Myocyte (in vitro differentiated cells): ENCODE results near the gene TMEM54. TPM values are rescaled to one million over a fixed set of nuclear protein-coding genes. Genes with fewer than 3 reads are reported as not detected.
"Not testable (repeated sequence)": the region's sequence is repeated elsewhere in the genome, so short reads cannot be mapped to it uniquely, and the experiment has no call there.

Experiments
- DNase-seq: peaks from one replicate; pipeline ENCODE4 v3.0.0-alpha.2; 2012; ENCODE audit warnings: low read depth
- total RNA-seq: library from RNA; depleted of rRNA; stranded (reverse); fragments of >200 nt; gene quantifications from 2 replicates; pipeline ENCODE4 v1.2.3, GENCODE V29; 2014

Gene TMEM54
- total RNA-seq, 1 donor from 2014 or later: 44.2 TPM

DNA sequence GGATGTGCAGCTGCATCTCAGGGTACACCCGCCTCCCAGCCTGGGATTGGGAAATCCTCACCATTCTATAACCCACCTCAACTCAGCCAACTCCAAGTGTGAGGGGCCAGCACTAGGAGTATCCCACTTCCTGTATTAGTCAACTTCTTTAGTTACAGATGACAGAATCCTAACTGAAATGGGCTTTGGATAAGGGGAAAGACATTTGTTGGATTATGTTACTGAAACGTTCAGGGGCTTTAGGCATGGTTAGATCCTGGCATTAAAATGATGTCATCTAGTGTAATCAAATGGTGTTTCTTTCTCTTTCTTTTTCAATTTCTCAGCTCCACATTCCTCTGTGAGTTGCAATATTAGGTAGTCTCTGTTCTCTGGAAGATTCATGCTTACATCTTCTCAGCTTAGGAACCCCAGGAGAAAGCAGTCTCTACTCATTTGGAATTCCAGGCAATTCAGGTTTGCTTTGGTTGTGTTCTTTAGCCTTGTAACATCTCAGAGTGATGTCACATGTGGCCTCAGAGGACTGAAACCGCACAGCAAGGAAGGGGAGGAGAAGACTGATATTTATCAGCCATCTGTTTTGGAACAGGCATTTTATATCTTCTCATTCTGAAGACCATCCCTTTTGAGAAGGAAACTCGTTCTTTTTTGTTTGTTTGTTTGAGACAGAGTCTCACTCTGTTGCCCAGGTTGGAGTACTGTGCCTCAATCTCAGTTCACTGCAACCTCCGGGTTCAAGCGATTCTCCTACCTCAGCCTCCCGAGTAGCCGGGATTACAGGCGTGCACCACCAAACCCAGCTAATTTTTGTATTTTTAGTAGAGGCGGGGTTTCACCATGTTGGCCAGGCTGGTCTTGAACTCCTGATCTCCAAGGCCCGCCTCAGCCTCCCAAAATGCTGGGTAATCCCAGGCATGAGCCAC lies 18.9 kb upstream of the TMEM54 start:
- peak; percentile 44 for DNase-seq

- DNase-seq: no peak
Measured at GRCh38 chr1:32918179-32918578, 17.0 kb upstream of the TMEM54 start.

- DNase-seq: no peak
Measured at GRCh38 chr1:32917521-32917920, 16.3 kb upstream of the TMEM54 start.

DNA sequence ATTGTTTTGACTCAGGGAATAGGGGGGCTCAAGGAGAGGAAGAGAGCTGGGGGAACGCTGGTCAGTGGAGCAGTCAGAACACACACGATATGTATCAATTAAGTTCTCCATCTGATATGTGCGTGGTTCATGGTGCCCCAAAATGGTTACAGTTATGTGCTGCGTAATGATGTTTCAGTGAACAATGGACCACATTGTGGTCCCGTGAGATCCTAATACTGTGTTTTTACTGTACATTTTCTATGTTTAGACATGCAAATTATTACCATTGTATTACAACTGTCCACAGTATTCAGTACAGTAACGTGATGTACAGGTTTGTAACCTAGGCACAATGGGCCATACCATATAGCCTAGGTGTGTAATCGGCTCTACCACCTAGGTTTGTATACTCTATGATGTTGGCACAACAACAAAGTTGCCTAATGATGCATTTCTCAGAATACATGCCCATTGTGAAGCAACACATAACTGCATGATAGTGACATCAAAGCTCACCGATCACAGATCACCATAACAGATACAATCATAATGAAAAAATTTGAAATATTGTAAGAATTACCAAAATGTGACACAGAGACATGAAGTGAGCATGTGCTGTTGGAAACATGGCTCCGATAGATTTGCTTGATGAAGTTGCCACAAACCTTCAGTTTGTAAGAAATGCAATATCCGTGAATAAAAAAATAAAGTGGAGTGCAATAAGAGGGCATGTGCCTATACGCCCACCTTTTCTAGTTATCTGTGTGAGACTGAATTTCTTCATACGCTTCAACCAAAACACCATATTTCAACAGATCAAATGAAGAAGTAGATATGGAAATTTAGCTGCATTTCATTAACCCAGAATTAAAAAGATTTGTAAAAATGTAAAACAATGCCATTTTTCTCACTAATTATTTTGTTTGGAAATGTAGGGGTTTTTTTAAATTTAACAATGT lies 14.8 kb upstream of the TMEM54 start:
- no peak for DNase-seq

- no peak for DNase-seq
Measured at GRCh38 chr1:32910319-32910718, 9.1 kb upstream of the TMEM54 start.

GRCh38 chr1:32907435-32907834 lies 6.2 kb upstream of the TMEM54 start:
- DNase-seq: no peak

GRCh38 chr1:32906654-32907053 lies 5.5 kb upstream of the TMEM54 start:
- no peak for DNase-seq

GRCh38 chr1:32905588-32905987 lies 4.4 kb upstream of the TMEM54 start:
- not testable (repeated sequence) for DNase-seq

- DNase-seq: no peak
Measured at GRCh38 chr1:32904797-32905196, 3.6 kb upstream of the TMEM54 start.

DNA sequence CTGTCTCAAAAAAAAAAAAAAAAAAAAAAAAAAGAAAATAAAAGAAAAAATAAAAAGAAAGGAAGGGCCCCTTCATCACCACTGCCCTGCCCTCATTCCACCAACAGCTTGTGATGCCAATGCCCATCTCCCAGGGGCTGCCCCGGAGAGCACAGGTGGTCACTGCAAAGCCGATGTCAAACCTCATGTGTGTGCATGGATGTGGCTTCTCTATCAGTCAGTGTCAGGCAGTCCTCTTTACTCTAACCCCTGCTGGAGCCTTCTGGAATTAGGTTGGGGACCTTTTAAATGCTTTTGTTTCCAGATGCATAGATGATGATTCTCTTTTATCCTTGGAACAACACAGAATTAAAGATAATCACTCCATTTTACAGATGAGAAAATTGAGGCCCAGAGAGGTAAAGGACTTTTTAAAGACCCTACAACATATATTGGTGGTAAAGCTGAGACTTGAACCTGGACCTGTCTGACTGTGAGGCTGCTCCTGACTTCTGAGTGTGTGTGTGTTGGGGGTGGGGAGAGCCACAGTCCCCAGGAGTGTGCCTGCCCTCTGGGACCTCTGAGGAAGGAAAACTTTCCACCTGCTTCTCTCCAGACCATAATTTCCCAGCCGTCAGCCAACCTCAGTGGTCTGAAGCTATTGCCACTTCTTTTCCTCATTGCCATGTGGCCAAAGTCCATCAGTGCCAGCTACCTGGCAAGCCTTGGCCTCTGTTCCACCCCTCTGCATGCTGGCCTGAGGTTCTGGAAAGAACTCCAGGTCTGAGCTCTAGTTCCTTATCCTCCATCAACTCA lies 3.0 kb upstream of the TMEM54 start:
- DNase-seq: no peak

GRCh38 chr1:32902535-32902920 lies 1.3 kb upstream of the TMEM54 start:
- no peak for DNase-seq

DNA sequence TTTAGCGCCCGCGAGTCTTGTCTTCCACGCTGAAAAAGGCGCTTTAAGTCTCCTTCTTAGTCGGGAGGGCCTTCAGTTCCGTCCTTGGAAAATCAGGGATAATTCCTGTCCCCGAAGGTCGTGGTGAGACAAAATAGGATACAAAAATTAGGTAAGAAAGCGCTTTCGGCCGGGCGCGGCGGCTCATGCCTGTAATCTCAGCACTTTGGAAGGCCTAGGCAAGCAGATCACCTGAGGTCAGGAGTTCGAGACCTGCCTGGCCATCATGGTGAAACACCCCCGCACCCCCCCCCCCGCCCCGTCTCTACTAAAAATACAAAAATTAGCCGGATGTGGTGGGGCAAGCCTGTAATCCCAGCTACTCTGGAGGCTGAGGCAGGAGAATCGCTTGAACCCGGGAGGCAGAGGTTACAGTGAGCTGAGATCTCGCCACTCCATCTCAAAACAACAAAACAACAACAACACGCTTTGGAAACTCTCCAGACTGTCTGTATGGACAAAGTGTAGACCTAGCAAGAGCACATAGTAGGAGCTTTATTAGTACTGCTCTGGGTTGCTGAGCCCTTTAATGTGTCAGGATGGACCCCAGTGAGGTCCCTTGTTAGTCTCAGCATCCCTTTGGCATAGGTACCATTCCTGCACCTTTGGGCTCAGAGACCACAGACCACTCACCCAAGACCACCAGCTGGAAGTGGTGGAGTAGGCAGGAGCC lies 790 bp upstream of the TMEM54 start:
- no peak for DNase-seq

GRCh38 chr1:32900371-32900955 lies 726 bp downstream of the TMEM54 start:
- DNase-seq: no peak

DNA sequence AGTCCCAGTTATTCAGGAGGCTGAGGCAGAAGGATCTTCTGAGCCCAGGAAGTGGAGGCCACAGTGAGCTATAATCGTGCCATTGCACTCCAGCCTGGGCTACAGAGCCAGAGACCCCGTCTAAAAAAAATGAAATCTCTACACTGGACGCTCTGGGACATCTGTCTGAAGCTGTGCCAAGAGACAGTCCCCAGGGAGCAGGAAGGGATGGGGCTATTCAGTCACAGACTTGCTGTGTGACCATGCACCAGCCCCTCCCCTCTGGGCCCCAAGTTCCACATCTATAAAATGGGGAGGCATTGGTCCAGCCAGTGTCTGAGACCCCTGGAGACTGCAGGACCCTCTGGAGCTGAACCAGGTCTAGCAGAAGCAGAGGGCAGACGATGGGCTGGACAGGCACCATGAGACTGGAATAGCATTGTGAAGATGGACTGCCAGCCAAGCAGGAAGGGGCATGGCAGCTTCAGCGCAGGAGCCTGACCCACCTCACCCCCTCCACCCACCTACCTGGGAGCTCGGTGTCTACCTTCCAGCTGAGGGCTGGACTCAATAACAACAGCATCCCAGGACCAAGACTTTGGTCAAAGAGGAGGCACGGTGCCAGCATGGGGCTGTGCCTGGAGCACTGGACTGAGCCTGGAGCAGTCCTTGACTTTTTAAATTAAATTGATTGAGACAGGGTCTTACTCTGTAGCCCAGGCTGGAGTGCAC lies 1.4 kb downstream of the TMEM54 start:
- DNase-seq: no peak

DNA sequence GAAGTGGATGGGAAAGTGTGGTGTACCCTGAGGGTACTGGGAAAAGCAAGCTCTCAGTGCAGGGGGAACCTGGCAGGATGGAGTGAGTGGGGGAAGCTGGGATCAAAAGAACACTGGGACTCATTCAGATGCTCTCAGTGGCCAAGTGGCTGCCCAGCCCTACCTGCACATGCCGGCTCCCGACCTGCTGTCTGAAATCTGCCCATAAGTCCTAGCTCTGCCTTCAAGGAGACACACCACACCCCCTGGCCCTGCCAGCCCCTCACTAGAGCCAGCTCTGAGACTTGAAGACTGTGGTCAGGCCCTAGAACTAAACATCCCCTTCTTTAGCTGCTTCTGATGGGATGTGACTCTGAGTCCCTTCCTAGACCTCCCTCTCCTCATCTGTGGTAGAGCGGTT lies 2.2 kb downstream of the TMEM54 start:
- DNase-seq: no peak

- no peak for DNase-seq
Measured at GRCh38 chr1:32898056-32898455, 3.1 kb downstream of the TMEM54 start.

- no peak for DNase-seq
Measured at GRCh38 chr1:32897082-32898049, 3.8 kb downstream of the TMEM54 start.

GRCh38 chr1:32896451-32896850 lies 4.7 kb downstream of the TMEM54 start:
- no peak for DNase-seq
